PC-9 (cell line): ENCODE measurements around the gene PNMA6F. TPM values are rescaled to one million over a fixed set of nuclear protein-coding genes. Genes with fewer than 3 reads are reported as not detected.

ENCODE experiments used
- Bru-seq: library from RNA; stranded (reverse); fragments of 400-500 nt; gene quantifications from one replicate; lab custom pipeline; 2021; lab: Mats Ljungman, UMichigan
- BruChase-seq, 2 experiments: library from RNA; stranded (reverse); fragments of 400-500 nt; gene quantifications; one replicate each; lab custom pipeline; 2021; lab: Mats Ljungman, UMichigan
- BruUV-seq: library from RNA; stranded (reverse); fragments of 400-500 nt; replicated peaks from 2 replicates; lab custom pipeline; 2021; lab: Mats Ljungman, UMichigan
- CTCF ChIA-PET: fragments of 300-600 bp; sonication (Branson Sonifier 250); formaldehyde crosslinking; loops from one replicate; lab custom pipeline; 2022; ENCODE audit warnings: antibody characterized with exemption; lab: Charles Lee
- POLR2A ChIA-PET: fragments of 300-600 bp; sonication (Branson Sonifier 250); formaldehyde crosslinking; loops from one replicate; lab custom pipeline; 2022; ENCODE audit warnings: antibody characterized with exemption; ENCODE audit not compliant: unreplicated experiment; lab: Charles Lee
- DNase-seq, 2 experiments: peaks; one replicate each; pipeline versions ENCODE4 v3.0.0 to v3.0.0-alpha.2; 2015 to 2022; ENCODE audit warnings: mixed read lengths in 1 of 2
- H2AFZ ChIP-seq: fragments of 200-600 bp; sonication (generic); 2 replicates; pipeline ENCODE4 v1.8.1; 2017; ENCODE audit warnings: antibody characterized with exemption
- H3F3A ChIP-seq: fragments of 200-600 bp; sonication (generic); 2 replicates; pipeline ENCODE4 v1.8.1; 2017; ENCODE audit warnings: antibody characterized with exemption, mild to moderate bottlenecking, low read depth; ENCODE audit not compliant: insufficient read depth
- H3K27ac ChIP-seq: fragments of 200-600 bp; sonication (generic); 2 replicates; pipeline ENCODE4 v1.6.1; 2016; ENCODE audit warnings: mixed run types
- H3K27me3 ChIP-seq: fragments of 200-600 bp; sonication (generic); 2 replicates; pipeline ENCODE4 v1.6.1; 2016; ENCODE audit warnings: low read depth, mixed run types; ENCODE audit not compliant: insufficient read depth
- H3K36me3 ChIP-seq: fragments of 200-600 bp; sonication (generic); 2 replicates; pipeline ENCODE4 v1.6.1; 2016; ENCODE audit warnings: low read depth, mixed run types
- H3K4me1 ChIP-seq: fragments of 200-600 bp; sonication (generic); replicated peaks from 2 replicates; pipeline ENCODE4 v1.6.1; 2016; ENCODE audit warnings: mixed run types; ENCODE audit not compliant: insufficient read depth
- H3K4me2 ChIP-seq: fragments of 200-600 bp; sonication (generic); 2 replicates; pipeline ENCODE4 v1.6.1; 2017; ENCODE audit warnings: mixed run types
- H3K4me3 ChIP-seq: fragments of 200-600 bp; sonication (generic); 2 replicates; pipeline ENCODE4 v1.6.1; 2016; ENCODE audit warnings: mixed run types
- H3K79me2 ChIP-seq: fragments of 200-600 bp; sonication (generic); 2 replicates; pipeline ENCODE4 v1.6.1; 2017; ENCODE audit warnings: low read depth, mixed run types
- H3K9me2 ChIP-seq: fragments of 200-600 bp; sonication (generic); 2 replicates; pipeline ENCODE4 v1.8.1; 2017; ENCODE audit warnings: mild to moderate bottlenecking; ENCODE audit not compliant: insufficient read depth
- H3K9me3 ChIP-seq: fragments of 200-600 bp; sonication (generic); 2 replicates; pipeline ENCODE4 v1.8.1; 2016; ENCODE audit warnings: low read depth; ENCODE audit not compliant: insufficient read depth
- H4K20me1 ChIP-seq: fragments of 200-600 bp; sonication (generic); 2 replicates; pipeline ENCODE4 v1.8.1; 2017; ENCODE audit not compliant: insufficient read depth
- CTCF ChIP-seq: fragments of 200-600 bp; sonication (generic); conservative IDR thresholded peaks from 2 replicates; pipeline ENCODE4 v1.6.1; 2017; ENCODE audit warnings: mixed run types, antibody characterized with exemption, mild to moderate bottlenecking, moderate library complexity
- EZH2 ChIP-seq: fragments of 200-600 bp; sonication (generic); IDR thresholded peaks from 2 replicates; pipeline ENCODE4 v1.8.0; 2017; ENCODE audit warnings: antibody characterized with exemption, low read depth
- intact Hi-C: fragments of 100-400 bp; cut with micrococcal nuclease; formaldehyde crosslinking; loops from one replicate; pipeline ENCODE4 v1.10.0; 2022; ENCODE audit not compliant: unreplicated experiment
- long read RNA-seq: library from polyadenylated mRNA; stranded (forward); transcript quantifications from one replicate; pipeline ENCODE4 v2.0.0, GENCODE V29; 2022
- total RNA-seq: library from RNA; stranded (reverse); gene quantifications from 2 replicates; pipeline ENCODE4 v1.2.3, GENCODE V29; 2021

PNMA6F gene
- total RNA-seq = not detected in 2 replicates
- not detected for Bru-seq, nascent RNA
- not detected for BruChase-seq, experiment 1, labeled RNA remaining after a 2-hour chase
- BruChase-seq, experiment 2, labeled RNA remaining after a 6-hour chase = percentile 12 among the genes with signal in this experiment
- long read RNA-seq = 0 reads

GRCh38 chrX:153321381-153322124, at the start of gene PNMA6F:
TSS of gene PNMA6F (minus strand) at chrX:153321767. CDS start at chrX:153320674, 1,093 bp downstream.
- TF ChIP-seq CTCF (no peak), EZH2 (no peak)
- ChIA-PET POLR2A (no interaction called here), CTCF (no interaction called here)
- Histone ChIP-seq H3K4me1 (no peaks in the 10 kb centered on the region), H3K4me3 (no peak within 1 kb of the TSS), H3K27me3 (peaks cover 38% of the 10 kb centered on the region; the same call in 1 of the 2 replicates), H4K20me1 (no peaks in the 10 kb centered on the region), H3K4me2 (no peak within 1 kb of the TSS), H3K9me3 (no peaks in the 10 kb centered on the region), H3K79me2 (no peaks in the 10 kb centered on the region), H3K27ac (no peak within 1 kb of the TSS), H3K9me2 (no peaks in the 10 kb centered on the region), H3K36me3 (no peaks in the 10 kb centered on the region), H3F3A (no peaks in the 10 kb centered on the region), H2AFZ (no peak within 1 kb of the TSS)
- BruUV-seq = no TSS peak
- intact Hi-C loops = loop anchor here (5.0 kb wide), 1 partner anchor 41 kb away; no protein-coding TSS in a partner anchor
- no peak for DNase-seq

DNA sequence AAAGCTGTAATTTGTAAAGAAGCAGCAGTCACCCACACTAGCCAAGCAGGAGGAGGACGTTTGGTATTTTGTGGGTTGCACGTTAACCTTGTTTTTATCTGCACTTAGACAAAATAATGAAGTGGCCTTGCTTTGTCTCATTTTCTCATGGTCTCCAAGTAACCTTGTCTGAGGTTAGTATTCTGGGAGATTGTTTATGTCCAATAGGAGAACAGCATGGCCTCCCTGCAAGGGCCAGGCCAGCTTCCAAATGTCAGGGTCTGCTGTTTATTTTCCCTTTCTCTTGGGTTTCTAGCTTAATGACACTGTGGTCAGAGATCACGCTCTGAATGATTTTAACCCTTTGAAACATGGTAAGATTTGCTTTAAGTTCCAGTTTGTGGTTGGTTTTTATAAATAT, 49.7 kb upstream of the PNMA6F start:
- Histone ChIP-seq H3K27ac (no peak overlapping the region), H3K9me2 (no peaks in the 10 kb centered on the region), H4K20me1 (no peaks in the 10 kb centered on the region), H3K4me1 (no peaks in the 10 kb centered on the region), H3K9me3 (no peaks in the 10 kb centered on the region), H3F3A (no peaks in the 10 kb centered on the region), H3K4me2 (no peak overlapping the region), H3K79me2 (no peaks in the 10 kb centered on the region), H3K36me3 (no peaks in the 10 kb centered on the region), H3K27me3 (peaks cover 60% of the 10 kb centered on the region), H3K4me3 (no peak overlapping the region), H2AFZ (no peak overlapping the region)
- ChIA-PET CTCF (no interaction called here), POLR2A (no interaction called here)
- intact Hi-C loops = no loop called here
- TF ChIP-seq EZH2 = no peak
- no peak for TF ChIP-seq CTCF
- DNase-seq = no peak
- no TSS peak for BruUV-seq

DNA sequence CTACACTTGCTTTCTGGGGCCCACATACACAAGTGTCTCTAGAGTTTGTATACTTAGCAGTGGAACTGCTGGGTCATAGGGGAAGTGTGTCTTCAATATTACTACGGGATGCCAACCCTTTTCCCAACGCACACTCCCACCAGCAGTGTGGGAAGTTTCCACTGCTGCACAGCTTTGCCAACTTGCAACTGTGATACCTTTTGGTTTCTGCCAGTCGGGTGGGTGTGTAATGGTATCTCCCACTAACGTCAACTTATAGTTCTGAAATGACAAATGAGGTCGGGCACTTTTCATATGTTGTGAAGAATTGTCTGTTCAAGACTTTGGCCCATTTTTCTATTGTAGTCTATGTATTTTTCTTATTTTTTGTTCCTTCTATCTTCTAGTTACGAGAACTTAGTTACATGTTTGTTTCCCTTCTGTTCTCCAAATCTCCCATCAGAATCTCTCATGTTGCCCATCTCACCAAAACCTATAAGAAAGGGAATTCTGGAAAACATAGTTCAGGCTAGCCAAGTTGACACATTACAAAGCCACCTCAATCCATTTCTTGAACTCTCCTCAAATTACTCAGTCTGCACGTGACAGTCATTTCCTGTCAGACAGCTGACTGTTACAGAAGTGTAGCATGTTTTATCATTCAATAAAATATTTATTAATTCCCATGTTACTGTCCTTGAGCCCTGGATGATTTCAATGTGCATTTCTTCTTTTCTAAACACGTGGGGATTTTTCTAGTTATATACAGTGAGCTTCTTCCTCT, 48.9 kb upstream of the PNMA6F start:
- Histone ChIP-seq H3K4me2 (no peak overlapping the region), H3K4me3 (no peak overlapping the region), H3K9me2 (no peaks in the 10 kb centered on the region), H3K79me2 (no peaks in the 10 kb centered on the region), H3F3A (no peaks in the 10 kb centered on the region), H4K20me1 (no peaks in the 10 kb centered on the region), H3K9me3 (no peaks in the 10 kb centered on the region), H2AFZ (no peak overlapping the region), H3K4me1 (no peaks in the 10 kb centered on the region), H3K36me3 (no peaks in the 10 kb centered on the region), H3K27me3 (peaks cover 58% of the 10 kb centered on the region), H3K27ac (no peak overlapping the region)
- intact Hi-C loops = no loop called here
- ChIA-PET POLR2A (no interaction called here), CTCF (no interaction called here)
- TF ChIP-seq CTCF (no peak), EZH2 (no peak)
- no TSS peak for BruUV-seq
- no peak for DNase-seq
